ENCODE measurements around the gene ELOVL6.
"Not testable (repeated sequence)": the region's sequence is repeated elsewhere in the genome, so short reads cannot be mapped to it uniquely, and the experiment has no call there.

- not testable (repeated sequence) for TF ChIP-seq POLR2A (IDR thresholded peaks at IDR 0.05; ENCODE audit: low read depth, low read length); RFX5 (IDR thresholded peaks at IDR 0.05; ENCODE audit: low read depth, low read length); RAD21 (IDR thresholded peaks at IDR 0.05; ENCODE audit: low read length); NFE2L2 (IDR thresholded peaks at IDR 0.05; ENCODE audit: low read depth, low read length); BHLHE40 (IDR thresholded peaks at IDR 0.05; ENCODE audit: low read depth, low read length); CHD1 (IDR thresholded peaks at IDR 0.05; ENCODE audit: low read depth, low read length); MAFK (IDR thresholded peaks at IDR 0.05; ENCODE audit: low read depth, low read length)
- TF ChIP-seq, protein P1, sequence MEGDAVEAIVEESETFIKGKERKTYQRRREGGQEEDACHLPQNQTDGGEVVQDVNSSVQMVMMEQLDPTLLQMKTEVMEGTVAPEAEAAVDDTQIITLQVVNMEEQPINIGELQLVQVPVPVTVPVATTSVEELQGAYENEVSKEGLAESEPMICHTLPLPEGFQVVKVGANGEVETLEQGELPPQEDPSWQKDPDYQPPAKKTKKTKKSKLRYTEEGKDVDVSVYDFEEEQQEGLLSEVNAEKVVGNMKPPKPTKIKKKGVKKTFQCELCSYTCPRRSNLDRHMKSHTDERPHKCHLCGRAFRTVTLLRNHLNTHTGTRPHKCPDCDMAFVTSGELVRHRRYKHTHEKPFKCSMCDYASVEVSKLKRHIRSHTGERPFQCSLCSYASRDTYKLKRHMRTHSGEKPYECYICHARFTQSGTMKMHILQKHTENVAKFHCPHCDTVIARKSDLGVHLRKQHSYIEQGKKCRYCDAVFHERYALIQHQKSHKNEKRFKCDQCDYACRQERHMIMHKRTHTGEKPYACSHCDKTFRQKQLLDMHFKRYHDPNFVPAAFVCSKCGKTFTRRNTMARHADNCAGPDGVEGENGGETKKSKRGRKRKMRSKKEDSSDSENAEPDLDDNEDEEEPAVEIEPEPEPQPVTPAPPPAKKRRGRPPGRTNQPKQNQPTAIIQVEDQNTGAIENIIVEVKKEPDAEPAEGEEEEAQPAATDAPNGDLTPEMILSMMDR (conservative IDR thresholded peaks at IDR 0.05; ENCODE audit: low read depth, low read length) = not testable (repeated sequence)
- TF ChIP-seq, protein P2, sequence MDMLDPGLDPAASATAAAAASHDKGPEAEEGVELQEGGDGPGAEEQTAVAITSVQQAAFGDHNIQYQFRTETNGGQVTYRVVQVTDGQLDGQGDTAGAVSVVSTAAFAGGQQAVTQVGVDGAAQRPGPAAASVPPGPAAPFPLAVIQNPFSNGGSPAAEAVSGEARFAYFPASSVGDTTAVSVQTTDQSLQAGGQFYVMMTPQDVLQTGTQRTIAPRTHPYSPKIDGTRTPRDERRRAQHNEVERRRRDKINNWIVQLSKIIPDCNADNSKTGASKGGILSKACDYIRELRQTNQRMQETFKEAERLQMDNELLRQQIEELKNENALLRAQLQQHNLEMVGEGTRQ (IDR thresholded peaks at IDR 0.05; ENCODE audit: low read depth, low read length) = not testable (repeated sequence)
Measured at GRCh38 chr4:110233581-110233980, 35.2 kb upstream of the ELOVL6 start.
